PC-9 (cell line): Measurements from ENCODE around the gene ASCL2. TPM values are rescaled to one million over a fixed set of nuclear protein-coding genes. Genes with fewer than 3 reads are reported as not detected.

ENCODE experiments used
- BruUV-seq: library from RNA; stranded (reverse); fragments of 400-500 nt; replicated peaks from 2 replicates; lab custom pipeline; 2021; lab: Mats Ljungman, UMichigan
- CTCF ChIA-PET: fragments of 300-600 bp; sonication (Branson Sonifier 250); formaldehyde crosslinking; loops from one replicate; lab custom pipeline; 2022; ENCODE audit warnings: antibody characterized with exemption; lab: Charles Lee
- POLR2A ChIA-PET: fragments of 300-600 bp; sonication (Branson Sonifier 250); formaldehyde crosslinking; loops from one replicate; lab custom pipeline; 2022; ENCODE audit warnings: antibody characterized with exemption; ENCODE audit not compliant: unreplicated experiment; lab: Charles Lee
- DNase-seq, 2 experiments: peaks; one replicate each; pipeline versions ENCODE4 v3.0.0 to v3.0.0-alpha.2; 2015 to 2022; ENCODE audit warnings: mixed read lengths in 1 of 2
- H2AFZ ChIP-seq: fragments of 200-600 bp; sonication (generic); 2 replicates; pipeline ENCODE4 v1.8.1; 2017; ENCODE audit warnings: antibody characterized with exemption
- H3F3A ChIP-seq: fragments of 200-600 bp; sonication (generic); 2 replicates; pipeline ENCODE4 v1.8.1; 2017; ENCODE audit warnings: antibody characterized with exemption, mild to moderate bottlenecking, low read depth; ENCODE audit not compliant: insufficient read depth
- H3K27ac ChIP-seq: fragments of 200-600 bp; sonication (generic); 2 replicates; pipeline ENCODE4 v1.6.1; 2016; ENCODE audit warnings: mixed run types
- H3K27me3 ChIP-seq: fragments of 200-600 bp; sonication (generic); 2 replicates; pipeline ENCODE4 v1.6.1; 2016; ENCODE audit warnings: low read depth, mixed run types; ENCODE audit not compliant: insufficient read depth
- H3K36me3 ChIP-seq: fragments of 200-600 bp; sonication (generic); 2 replicates; pipeline ENCODE4 v1.6.1; 2016; ENCODE audit warnings: low read depth, mixed run types
- H3K4me1 ChIP-seq: fragments of 200-600 bp; sonication (generic); replicated peaks from 2 replicates; pipeline ENCODE4 v1.6.1; 2016; ENCODE audit warnings: mixed run types; ENCODE audit not compliant: insufficient read depth
- H3K4me2 ChIP-seq: fragments of 200-600 bp; sonication (generic); 2 replicates; pipeline ENCODE4 v1.6.1; 2017; ENCODE audit warnings: mixed run types
- H3K4me3 ChIP-seq: fragments of 200-600 bp; sonication (generic); 2 replicates; pipeline ENCODE4 v1.6.1; 2016; ENCODE audit warnings: mixed run types
- H3K79me2 ChIP-seq: fragments of 200-600 bp; sonication (generic); 2 replicates; pipeline ENCODE4 v1.6.1; 2017; ENCODE audit warnings: low read depth, mixed run types
- H3K9me2 ChIP-seq: fragments of 200-600 bp; sonication (generic); 2 replicates; pipeline ENCODE4 v1.8.1; 2017; ENCODE audit warnings: mild to moderate bottlenecking; ENCODE audit not compliant: insufficient read depth
- H3K9me3 ChIP-seq: fragments of 200-600 bp; sonication (generic); 2 replicates; pipeline ENCODE4 v1.8.1; 2016; ENCODE audit warnings: low read depth; ENCODE audit not compliant: insufficient read depth
- H4K20me1 ChIP-seq: fragments of 200-600 bp; sonication (generic); 2 replicates; pipeline ENCODE4 v1.8.1; 2017; ENCODE audit not compliant: insufficient read depth
- EZH2 ChIP-seq: fragments of 200-600 bp; sonication (generic); IDR thresholded peaks from 2 replicates; pipeline ENCODE4 v1.8.0; 2017; ENCODE audit warnings: antibody characterized with exemption, low read depth
- intact Hi-C: fragments of 100-400 bp; cut with micrococcal nuclease; formaldehyde crosslinking; loops from one replicate; pipeline ENCODE4 v1.10.0; 2022; ENCODE audit not compliant: unreplicated experiment
- total RNA-seq: library from RNA; stranded (reverse); gene quantifications from 2 replicates; pipeline ENCODE4 v1.2.3, GENCODE V29; 2021
- TF ChIP-seq, protein P1 (sequence below): fragments of 200-600 bp; sonication (generic); conservative IDR thresholded peaks from 2 replicates; pipeline ENCODE4 v1.6.1; 2017; ENCODE audit warnings: mixed run types, antibody characterized with exemption, mild to moderate bottlenecking, moderate library complexity

Gene ASCL2
- total RNA-seq, 1 experiment from 2014 or later = not detected

DNA sequence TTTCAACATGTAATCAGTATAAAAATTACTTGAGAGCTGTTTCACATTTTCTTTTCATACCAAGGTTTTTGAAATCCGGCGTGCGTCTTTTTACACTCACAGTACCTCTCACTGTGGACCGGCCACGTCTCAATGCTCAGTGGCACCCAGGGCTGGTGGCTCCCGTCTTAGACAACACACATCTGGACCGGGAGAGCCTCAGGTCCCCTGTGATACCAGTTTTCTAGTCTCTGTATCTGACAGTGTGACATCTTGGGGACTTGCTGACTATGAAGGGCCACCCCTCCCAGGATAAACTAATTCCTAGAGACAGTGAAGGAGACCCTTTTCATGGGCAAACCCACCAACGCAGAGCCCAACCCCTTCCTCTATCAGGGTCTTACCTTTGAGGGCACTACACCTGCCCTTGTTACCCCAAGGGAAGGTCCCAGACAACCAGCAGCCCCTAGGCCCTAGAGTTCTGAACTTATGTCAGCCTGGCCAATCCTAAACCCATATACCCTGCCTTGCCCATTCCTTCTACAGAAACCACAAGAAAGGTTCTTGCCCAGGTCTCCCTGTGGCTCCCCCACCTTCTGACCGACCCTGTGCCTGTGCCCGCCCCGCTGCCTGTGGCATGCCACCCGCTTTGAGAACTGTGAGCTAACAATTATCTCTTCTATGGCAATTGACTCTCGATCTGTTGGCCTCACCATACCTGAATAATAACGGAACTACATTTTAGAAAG, 6.1 kb upstream of the ASCL2 start:
- no peaks in the 10 kb centered on the region for H3F3A ChIP-seq
- H4K20me1 ChIP-seq = no peaks in the 10 kb centered on the region
- no peaks in the 10 kb centered on the region for H3K36me3 ChIP-seq
- 0 out of 2 replicates have a peak, but pooled peaks cover 6% of the 10 kb centered on the region for H3K4me1 ChIP-seq
- H2AFZ ChIP-seq = no peak overlapping the region
- H3K79me2 ChIP-seq = no peaks in the 10 kb centered on the region
- DNase-seq = no peak
- no TSS peak for BruUV-seq
- no peaks in the 10 kb centered on the region for H3K9me3 ChIP-seq
- no peak overlapping the region for H3K27ac ChIP-seq
- no peaks in the 10 kb centered on the region for H3K27me3 ChIP-seq
- intact Hi-C loops = no loop called here
- ChIA-PET POLR2A (no interaction called here), CTCF (no interaction called here)
- no peak overlapping the region for H3K4me2 ChIP-seq
- H3K4me3 ChIP-seq = no peak overlapping the region
- TF ChIP-seq, protein P1, sequence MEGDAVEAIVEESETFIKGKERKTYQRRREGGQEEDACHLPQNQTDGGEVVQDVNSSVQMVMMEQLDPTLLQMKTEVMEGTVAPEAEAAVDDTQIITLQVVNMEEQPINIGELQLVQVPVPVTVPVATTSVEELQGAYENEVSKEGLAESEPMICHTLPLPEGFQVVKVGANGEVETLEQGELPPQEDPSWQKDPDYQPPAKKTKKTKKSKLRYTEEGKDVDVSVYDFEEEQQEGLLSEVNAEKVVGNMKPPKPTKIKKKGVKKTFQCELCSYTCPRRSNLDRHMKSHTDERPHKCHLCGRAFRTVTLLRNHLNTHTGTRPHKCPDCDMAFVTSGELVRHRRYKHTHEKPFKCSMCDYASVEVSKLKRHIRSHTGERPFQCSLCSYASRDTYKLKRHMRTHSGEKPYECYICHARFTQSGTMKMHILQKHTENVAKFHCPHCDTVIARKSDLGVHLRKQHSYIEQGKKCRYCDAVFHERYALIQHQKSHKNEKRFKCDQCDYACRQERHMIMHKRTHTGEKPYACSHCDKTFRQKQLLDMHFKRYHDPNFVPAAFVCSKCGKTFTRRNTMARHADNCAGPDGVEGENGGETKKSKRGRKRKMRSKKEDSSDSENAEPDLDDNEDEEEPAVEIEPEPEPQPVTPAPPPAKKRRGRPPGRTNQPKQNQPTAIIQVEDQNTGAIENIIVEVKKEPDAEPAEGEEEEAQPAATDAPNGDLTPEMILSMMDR = no peak
- no peak for TF ChIP-seq EZH2
- no peaks in the 10 kb centered on the region for H3K9me2 ChIP-seq

DNA sequence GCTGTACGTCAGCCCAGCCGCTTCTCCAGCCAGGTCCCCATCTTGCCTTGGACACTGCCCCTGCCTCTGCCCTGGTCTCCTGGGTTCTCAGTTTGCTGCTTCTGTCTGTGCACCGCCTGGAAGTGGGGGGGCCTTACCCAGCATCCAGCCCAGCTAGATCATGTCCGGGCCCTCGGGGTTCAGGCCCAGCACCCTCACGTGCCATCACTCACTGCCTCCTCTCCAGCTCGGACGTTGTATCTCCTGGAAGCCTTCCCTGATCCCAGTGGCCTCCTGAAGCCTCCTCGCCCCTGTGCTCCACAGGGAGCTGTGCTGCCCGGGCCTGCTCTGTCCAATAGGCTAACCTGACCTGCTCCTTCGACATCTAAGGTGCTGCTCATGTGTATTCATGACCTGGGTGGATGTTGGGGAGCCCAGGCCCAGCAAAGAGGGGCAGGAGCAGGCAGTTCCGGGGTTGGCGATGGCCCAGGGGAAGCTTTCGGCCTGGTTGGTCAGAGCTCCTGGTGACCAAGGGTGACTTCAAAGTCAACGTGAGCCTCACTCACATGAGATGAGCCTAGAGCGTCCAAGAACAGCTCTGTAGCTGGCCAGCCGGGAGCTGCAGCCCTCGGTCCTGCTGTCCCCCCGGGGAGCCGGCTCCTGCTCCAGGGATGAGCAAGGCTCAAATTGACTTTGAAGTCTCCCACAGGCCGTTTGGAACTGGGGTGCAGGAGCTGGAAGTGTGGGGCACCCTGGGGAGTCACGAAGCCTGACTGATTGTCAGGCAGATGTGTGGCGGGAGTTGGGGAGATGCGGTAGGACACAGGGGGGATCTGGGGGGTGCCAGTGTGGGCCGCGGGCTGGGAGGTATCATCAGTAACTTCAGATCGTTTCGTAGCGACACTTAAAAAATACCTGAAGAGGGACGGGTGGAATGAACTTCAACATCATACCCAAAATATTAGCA, 5.2 kb upstream of the ASCL2 start:
- TF ChIP-seq EZH2 = no peak
- TF ChIP-seq, protein P1 = no peak
- DNase-seq = no peak
- BruUV-seq = no TSS peak
- H2AFZ ChIP-seq = no peak overlapping the region
- no peaks in the 10 kb centered on the region for H3F3A ChIP-seq
- no peaks in the 10 kb centered on the region for H3K36me3 ChIP-seq
- H3K4me1 ChIP-seq = 0 out of 2 replicates have a peak, but pooled peaks cover 6% of the 10 kb centered on the region
- no peak overlapping the region for H3K4me3 ChIP-seq
- no peak overlapping the region for H3K27ac ChIP-seq
- H3K9me3 ChIP-seq = no peaks in the 10 kb centered on the region
- no peaks in the 10 kb centered on the region for H3K9me2 ChIP-seq
- POLR2A ChIA-PET = interaction anchor here (0.7 kb wide), 1 partner anchor 17 kb away, joined by 5 read pairs; no protein-coding TSS in a partner anchor
- intact Hi-C loops = no loop called here
- no peak overlapping the region for H3K4me2 ChIP-seq
- no peaks in the 10 kb centered on the region for H3K79me2 ChIP-seq
- CTCF ChIA-PET = no interaction called here
- H4K20me1 ChIP-seq = no peaks in the 10 kb centered on the region
- no peaks in the 10 kb centered on the region for H3K27me3 ChIP-seq

- no peak overlapping the region for H3K4me3 ChIP-seq
- peak in 1 of 2 experiments; percentile 42 for DNase-seq
- TF ChIP-seq EZH2 = no peak
- TF ChIP-seq, protein P1 = no peak
- intact Hi-C loops = no loop called here
- no peaks in the 10 kb centered on the region for H3K27me3 ChIP-seq
- no peaks in the 10 kb centered on the region for H3K9me3 ChIP-seq
- H3K36me3 ChIP-seq = no peaks in the 10 kb centered on the region
- H3F3A ChIP-seq = no peaks in the 10 kb centered on the region
- no TSS peak for BruUV-seq
- POLR2A ChIA-PET = no interaction called here
- no peak overlapping the region for H3K27ac ChIP-seq
- H3K79me2 ChIP-seq = no peaks in the 10 kb centered on the region
- no peaks in the 10 kb centered on the region for H4K20me1 ChIP-seq
- H3K4me2 ChIP-seq = no peak overlapping the region
- H3K4me1 ChIP-seq = 0 out of 2 replicates have a peak, but pooled peaks cover 6% of the 10 kb centered on the region
- H2AFZ ChIP-seq = no peak overlapping the region
- CTCF ChIA-PET = no interaction called here
- H3K9me2 ChIP-seq = no peaks in the 10 kb centered on the region
These were observed 3.4 kb upstream of the ASCL2 start for GRCh38 chr11:2273771-2274170.
